ENCODE results near the gene EPHA3.

The EPHA3 gene

DNA sequence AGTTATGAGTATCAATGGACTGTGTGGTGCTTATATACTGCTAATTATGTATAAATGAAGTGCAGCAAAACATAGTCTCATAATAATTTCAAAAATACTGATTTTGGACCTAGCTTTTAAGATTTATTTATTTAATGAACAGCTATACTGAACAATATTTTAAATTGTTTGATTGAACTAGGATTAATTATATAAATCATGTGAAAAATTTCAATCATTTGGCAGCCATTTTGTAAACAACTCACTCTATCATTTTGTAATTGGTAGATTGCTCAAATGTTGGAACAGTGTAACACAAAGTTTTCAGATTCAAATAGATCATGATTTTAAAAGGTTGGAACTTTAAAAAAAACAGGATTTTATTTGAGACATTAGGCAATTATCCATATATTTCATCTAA is 47.0 kb downstream of the EPHA3 start:
- no peak for DNase-seq

- DNase-seq, result no peak
Measured at GRCh38 chr3:89155811-89156210, 48.4 kb downstream of the EPHA3 start.

GRCh38 chr3:89157575-89157974 is 50.2 kb downstream of the EPHA3 start:
- no peak for DNase-seq

DNA sequence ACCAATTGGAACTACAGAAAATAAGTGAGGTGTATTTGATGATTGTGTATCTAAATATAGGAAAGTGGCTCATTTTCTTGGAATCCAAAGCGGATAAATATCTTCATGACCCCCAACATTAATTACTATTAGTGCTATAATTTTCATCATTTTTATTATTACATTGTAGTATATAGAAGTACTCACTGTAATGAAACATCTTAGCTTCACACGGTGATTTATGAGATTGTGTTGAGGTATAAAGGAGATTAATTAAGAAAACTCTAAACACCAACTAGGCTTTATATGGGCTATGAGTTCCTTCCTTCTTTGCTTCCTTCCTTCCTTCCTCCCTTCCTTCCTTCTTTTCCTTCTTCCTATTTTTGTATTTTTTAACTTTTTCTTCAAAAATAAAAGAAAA is 52.2 kb downstream of the EPHA3 start:
- DNase-seq, result no peak

- DNase-seq, result no peak
Measured at GRCh38 chr3:89164774-89165173, 57.4 kb downstream of the EPHA3 start.

DNA sequence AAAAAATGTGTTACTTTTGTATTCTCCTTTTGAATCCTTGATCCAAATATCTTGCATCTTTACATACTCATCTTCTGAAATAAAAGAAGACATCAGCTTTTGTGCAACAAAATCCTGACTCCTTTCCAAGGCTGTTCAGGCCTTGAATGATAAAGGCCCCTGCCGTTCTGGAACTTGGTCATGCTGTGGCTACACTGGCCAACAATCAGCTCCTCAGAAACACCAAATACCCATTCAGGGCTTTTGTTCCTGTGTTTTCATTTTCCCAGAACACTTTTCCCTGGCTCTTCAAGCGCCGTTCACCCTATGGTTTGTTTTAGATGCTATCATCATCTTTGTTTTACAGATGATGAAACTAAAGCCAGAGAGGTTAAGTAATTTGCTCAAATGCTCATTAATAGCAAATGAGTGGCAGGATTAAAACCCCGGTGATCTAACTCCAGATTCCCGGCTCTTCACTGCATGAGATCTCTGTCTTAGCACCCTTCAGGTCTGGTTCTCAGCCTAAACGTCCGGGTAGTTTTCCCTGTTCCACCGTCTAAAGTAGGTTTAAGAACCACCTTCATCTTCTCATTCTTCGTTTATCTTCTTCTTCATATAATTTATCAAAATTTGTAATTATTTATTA is 58.3 kb downstream of the EPHA3 start:
- DNase-seq, result no peak

DNA sequence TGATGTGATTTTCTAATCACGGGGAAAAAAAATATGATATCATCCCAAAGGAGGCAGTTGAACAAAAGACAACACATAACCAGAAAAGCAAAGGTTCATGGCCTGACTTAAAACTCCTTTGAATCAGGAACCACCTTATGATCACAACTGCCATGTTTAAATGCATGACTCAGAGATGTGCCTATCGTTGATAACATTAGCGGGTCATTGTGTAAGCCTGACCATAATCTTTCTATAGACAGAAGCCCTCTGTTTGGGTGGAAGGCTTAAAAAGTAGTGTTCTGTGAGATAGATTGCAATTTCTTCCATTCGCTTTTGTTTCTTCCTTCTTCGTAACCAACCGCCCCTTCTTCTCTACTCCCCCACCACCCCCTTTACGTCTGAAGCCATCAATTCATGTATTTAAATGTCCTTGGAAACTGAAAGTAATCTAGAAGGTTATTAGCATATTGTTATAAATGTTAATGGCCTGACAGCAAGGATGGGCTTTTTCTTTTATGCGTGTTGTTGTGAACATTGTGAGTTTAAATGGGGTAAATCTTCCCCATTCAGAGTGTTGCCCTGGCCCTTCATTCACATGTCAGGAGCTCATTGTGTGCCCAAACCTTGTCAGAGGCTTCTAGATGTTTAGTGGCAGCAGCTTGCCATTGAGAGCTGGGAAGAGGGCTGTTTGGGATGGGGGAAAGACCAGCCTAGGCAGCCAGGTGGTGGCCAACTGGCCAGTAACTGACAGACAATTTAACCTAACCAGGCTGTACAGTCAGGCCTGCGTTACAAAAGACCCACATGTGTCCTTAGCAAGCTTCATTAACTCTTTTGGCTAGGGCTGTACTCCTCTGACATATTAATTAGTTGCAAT is 64.5 kb downstream of the EPHA3 start:
- no peak for DNase-seq

DNA sequence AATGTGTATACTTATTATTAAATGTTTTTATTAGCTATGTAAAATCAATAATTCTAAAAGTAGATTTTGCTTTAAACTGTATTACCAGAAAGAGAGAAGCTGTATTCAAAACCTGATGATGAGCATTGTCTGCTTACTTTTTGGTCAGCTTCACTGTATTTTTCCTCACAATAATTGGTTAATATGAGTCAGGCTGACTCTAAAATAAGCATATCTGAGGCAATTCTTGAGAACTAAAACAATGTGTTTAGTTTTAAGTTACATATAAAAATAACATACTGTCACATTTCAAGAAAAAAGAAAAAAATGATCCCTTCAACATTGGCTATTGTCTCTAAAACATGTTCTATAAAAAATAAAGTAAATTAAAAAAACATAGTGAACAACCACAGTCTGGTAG is 66.1 kb downstream of the EPHA3 start:
- no peak for DNase-seq

- no peak for DNase-seq
Measured at GRCh38 chr3:89179355-89180001, 72.1 kb downstream of the EPHA3 start.

DNA sequence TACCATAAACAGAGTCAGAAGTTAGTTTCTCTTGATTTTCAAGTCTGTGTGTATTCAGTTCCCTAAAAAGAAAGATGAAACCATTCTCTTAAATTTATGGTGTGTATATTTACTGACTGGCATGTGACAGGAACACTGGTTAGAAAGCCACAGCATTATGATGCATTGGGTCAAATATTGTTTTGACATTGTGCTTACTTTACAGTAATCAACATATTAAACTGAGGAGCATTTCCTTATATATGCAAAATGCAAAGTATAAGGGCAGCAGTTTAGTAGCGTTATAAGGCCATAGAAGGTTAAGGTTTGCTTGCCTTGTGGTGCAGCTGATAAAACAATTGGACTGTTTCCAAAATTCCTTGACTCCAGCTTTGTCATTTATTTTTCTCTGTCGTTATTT is 72.9 kb downstream of the EPHA3 start:
- DNase-seq, result no peak

- DNase-seq, result no peak
Measured at GRCh38 chr3:89182056-89182455, 74.6 kb downstream of the EPHA3 start.

DNA sequence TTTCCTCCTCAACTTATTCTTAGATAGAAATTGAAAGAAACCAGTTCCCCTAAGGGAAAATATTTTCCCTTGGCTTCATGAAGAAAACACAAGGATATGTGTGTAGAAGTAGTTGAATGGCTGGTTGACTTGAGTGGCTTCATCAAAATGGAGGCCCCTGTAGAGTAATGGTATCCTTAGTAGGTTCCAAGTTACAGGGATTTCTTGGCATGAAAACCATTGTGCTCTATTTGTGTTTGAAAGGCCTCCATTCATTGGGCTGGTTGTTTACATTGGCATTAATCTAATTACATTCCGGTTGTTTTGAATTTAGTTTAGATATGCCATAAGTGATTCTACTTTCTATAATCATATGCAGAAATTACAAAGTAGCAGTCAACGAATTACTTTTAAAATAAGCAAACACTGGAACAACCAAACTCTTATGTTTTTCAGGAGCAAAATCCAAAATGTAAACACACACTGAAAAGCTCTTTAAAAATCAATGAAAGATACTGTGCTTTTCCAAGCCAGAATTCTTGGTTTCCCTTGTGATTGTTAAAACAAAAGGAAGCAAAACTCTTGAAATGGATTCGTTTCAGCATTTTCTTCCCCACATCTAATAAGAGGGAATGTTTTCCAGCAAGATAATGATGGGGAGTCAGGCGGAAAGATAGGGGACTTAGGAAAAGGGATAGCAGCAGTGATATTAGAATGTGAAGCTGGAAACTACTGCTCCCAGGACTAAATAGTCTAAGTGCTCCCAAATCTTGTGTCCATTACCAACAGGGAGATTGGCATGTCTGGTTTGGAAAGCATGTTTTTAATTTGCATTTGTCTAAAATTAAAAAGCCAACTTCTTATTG is 77.0 kb downstream of the EPHA3 start:
- DNase-seq, result no peak

DNA sequence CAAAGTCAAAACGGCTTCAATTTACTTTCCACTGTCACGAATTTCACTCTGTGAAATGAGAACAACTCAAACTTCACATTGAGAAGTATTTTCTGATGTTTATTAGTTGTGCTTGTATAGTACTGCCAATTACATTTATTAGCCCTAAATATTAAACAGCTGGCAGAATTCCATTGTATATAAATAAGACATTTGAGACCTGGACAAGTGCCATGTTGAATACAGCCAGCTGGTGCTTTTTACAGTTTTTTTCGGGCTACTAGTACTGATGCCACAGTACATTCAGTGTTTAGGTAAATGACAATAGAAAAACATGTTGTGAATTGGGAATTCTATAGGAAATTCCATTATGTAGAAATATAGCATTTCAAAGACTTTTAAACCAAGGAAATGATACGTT is 79.0 kb downstream of the EPHA3 start:
- DNase-seq, result no peak

- DNase-seq, result no peak
Measured at GRCh38 chr3:89198591-89198990, 91.2 kb downstream of the EPHA3 start.

DNA sequence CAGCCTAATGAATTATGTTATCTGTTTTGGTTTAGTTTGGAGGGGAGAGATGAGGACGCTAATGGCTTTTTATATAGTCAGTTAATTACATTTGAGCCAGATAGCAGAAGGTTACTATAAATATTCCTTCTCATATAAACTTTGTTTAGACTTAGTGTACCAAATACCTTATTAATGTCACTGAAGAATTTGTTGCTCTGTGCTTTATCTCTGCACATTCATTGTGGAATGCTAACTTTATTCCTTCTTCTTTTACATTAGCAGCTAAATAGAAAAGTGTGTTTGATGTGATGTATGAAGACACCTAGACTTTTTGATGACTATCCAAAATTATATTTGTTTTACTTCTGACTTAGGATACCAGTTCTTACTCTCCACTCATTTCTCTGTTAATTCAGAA is 105.2 kb downstream of the EPHA3 start:
- DNase-seq, result no peak

DNA sequence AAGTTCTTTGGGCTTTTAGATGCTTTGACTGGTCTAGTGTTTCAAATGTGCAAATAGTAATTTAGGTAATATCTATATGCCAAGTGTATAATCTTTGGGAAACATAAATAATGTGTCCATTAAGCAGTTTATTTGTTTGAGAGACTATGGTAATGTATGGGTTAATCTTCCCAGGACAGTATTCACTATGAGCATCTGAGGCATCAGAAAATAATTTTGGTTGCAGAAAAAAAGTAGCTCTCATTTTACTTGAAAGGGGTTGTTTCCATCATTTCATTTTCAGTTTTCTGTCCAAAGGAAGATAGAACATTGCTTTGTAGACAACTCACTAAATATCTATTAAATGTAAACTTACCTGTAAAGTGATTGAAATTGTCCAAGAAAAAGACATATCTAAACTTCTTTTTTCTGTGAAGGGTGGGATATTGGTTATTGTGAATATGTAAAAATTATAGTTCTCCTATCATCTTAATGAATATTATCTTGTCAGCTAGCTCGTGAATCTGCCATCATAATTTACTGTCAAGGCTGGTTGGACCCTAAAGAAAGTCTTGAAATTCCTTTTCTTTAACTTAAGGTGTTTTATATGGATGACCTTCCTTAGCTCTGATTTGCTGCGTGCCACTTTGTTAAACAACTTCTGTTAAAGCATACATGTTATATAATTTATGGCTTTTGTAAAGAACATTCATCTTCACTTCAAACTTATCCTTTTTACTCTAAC is 108.8 kb downstream of the EPHA3 start:
- no peak for DNase-seq

DNA sequence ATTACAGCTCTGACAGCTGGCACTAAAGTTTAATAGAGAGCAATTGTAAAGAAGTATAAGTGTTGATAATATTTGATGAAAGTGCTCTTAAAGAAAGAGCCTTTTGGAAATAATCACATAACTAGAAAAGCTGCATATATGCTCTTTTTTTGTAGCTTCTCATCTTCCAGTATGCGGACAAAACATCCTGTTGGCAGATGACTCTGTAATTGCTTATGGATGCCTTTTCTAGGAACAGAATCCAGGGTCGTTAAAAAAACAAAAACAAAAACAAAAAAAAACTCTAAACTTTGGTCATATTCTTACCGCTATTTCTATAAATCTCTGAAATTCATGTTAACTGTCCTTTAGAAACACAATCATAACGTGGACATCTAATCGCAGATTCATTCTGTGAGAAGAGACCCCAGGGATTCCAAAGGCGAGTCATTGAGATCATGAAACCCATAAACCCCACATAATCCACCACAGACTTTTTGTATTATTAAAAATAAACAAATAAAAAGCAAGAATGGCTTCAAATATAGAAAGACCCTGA is 109.8 kb downstream of the EPHA3 start:
- no peak for DNase-seq

- no peak for DNase-seq
Measured at GRCh38 chr3:89221924-89222323, 114.5 kb downstream of the EPHA3 start.

DNA sequence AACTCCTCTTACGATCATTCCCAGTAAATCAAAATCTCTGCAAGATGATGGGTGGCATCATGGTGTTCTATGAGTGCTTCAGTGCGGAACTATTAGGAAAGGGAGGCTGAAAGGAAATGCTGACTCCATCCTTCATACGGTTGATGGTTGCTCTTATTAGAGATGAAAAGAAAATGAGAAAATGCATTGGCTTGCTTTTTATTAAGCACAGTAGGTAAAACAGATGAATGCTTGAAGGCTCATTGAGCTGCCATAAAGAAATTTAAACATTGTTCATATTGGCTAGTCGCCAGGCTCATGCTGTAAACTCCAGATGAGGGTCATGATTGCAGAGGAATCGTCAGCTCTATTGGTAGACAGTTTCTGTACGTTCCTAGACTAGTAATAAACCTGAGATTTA is 115.8 kb downstream of the EPHA3 start:
- DNase-seq, result no peak

- DNase-seq, result no peak
Measured at GRCh38 chr3:89227218-89227617, 119.8 kb downstream of the EPHA3 start.

DNA sequence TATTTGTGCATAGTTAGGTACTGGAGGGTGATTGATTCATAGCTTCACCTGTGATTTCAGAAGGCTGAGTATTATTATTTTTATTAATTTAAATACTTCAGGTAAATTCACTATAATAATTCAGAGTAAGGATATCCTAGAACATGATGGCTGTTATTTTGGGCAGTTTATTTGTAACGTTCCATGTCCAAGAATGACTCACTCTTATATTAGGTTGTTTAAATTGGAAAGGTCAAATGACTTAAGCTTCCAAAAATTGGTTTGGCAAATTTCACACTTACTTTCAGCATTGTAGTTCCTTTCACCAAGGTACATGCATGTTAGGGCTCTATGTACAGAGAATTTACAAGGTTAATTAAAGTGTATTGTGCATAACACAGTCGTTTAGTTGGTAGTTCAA is 120.2 kb downstream of the EPHA3 start:
- no peak for DNase-seq

- DNase-seq, result no peak
Measured at GRCh38 chr3:89232155-89232554, 124.7 kb downstream of the EPHA3 start.

All from NCI-H526 (cell line).